GM12892 (cell line): ENCODE data around the gene CLRN2.

Experiments used
- POLR2A ChIP-seq: IDR thresholded peaks from 2 replicates; pipeline ENCODE4 v1.6.1; 2011; ENCODE audit warnings: low read depth, low read length, control low read depth
- POLR2AphosphoS5 ChIP-seq: IDR thresholded peaks from 2 replicates; pipeline ENCODE4 v1.6.1; 2011; ENCODE audit warnings: low read depth, low read length, control low read depth
- TAF1 ChIP-seq: IDR thresholded peaks from 2 replicates; pipeline ENCODE4 v1.6.1; 2011; ENCODE audit warnings: low read depth, mild to moderate bottlenecking, control low read depth, low read length, borderline replicate concordance

DNA sequence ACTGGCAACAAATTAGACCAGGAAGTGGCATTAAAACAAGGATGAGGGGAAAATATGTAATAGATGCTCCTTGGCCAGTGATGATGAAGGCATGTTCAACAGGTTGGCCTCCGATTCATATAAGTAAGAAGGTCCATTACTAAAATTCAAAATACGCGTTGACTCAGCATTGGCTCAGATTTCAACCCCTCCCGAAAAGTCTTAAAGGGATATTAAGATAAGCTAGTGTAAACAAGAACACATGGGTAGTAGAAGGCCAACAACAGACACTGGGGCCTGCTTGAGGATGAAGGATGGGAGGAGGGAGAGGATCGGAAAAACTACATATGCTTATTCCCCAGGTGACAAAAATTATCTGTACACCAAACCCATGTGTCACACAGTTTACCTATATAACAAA lies 42.9 kb downstream of the CLRN2 start:
- TF ChIP-seq POLR2A (no peak), POLR2AphosphoS5 (no peak), TAF1 (no peak)
